Glomerular visceral epithelial cell (primary cell): ENCODE results near the gene ZC3H7A.

Experiments
- DNase-seq: peaks from one replicate; pipeline ENCODE4 v3.0.0-alpha.2; 2016; ENCODE audit errors: extremely low spot score

ZC3H7A gene

DNA sequence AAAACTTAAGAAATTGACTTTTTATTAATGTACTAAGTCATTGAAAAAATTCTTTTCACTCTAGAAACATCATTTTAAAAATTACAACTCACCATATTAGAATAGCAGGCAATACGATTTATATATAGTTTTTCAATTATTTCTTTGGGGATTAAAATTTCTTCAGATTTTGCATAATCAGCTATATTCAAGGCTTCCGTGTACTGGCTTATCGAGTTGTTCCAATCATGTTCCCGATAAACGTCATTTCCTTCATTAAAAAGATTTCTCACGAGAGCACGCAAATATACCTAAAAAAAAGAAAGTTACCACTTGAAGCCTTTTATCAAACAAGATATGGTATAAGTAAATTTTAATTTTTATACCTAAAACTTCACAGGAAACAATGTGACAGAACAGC, 18.0 kb downstream of the ZC3H7A start:
- DNase-seq, result no peak

DNA sequence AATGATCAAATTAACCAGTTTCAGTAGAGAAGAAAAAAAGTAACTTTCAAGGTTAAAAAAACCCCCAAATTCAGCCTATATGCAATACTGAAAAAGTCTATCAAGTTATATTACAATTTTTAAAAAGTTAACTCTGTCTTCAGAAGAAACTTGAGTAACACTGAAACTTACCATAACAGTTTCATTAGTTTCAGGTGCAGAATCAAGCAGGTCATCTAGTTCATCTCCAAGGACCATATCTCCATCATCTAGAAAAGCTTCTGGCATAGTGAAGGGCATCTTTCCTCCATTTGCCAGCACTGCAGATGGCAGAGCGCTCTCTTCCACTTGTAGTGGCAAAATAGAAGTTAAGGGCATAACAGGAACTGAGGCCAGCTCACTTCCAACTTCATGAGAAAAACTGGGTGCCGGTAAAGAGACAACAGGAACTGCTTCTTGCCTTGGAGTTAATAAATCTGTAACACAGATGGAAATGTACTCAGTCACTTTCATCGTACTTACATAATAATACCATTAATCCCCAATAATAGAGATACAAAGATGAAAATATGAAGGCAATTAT, 22.9 kb downstream of the ZC3H7A start:
- no peak for DNase-seq

DNA sequence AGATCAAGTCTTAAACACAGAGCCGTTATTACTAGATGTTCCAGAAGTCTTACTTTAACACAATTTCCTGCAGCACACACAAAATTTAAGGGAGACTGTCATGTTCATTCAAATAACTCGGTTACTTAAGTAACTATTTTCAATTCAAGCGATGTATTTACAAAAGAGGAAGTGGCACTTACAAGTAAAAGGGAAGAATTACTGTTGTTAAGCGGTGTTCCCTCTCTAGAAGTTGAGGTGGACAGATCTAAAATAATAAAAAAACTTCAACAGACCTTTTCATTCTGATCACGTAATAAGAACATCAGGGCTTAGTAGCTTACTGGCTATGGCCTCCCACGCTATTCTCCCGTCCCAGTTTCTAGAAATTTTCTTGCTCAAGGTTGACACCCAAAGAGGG, 28.2 kb downstream of the ZC3H7A start:
- DNase-seq, result no peak

DNA sequence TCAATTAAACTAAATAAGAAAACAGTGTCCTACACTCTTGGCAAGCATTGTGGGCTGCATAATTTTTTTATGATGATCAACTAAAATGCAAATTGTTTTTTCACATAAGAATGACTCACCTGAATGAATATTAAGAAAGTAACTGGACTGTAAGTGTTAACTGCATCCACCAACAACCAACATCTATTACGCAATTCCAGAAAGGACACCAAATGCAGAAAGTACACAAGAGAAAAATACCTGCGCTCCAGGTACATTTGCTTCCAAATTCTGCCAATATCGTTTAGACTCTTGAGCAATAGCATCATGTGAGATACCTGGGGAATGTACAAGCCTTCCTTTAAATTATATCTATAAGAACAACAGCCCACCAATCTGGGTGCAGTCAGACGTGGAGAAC, 34.6 kb downstream of the ZC3H7A start:
- no peak for DNase-seq

DNA sequence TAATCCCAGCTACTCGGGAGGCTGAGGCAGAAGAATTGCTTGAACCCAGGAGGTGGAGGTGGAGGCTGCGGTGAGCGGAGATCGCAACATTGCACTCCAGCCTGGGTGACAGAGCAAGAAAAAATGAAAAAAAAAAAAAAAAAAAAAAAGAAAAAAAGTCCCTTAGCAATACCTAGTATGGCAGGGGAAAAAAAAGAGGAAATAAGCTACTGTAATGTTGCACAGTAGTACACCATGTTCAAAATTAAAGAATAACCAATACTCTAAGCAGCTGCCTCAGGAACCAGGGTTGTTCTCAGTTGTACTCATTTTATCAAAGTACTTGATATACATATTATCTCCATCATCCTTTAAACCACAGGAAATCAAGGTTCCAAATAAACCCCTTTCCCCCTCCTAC, 37.1 kb downstream of the ZC3H7A start:
- DNase-seq, result no peak

DNA sequence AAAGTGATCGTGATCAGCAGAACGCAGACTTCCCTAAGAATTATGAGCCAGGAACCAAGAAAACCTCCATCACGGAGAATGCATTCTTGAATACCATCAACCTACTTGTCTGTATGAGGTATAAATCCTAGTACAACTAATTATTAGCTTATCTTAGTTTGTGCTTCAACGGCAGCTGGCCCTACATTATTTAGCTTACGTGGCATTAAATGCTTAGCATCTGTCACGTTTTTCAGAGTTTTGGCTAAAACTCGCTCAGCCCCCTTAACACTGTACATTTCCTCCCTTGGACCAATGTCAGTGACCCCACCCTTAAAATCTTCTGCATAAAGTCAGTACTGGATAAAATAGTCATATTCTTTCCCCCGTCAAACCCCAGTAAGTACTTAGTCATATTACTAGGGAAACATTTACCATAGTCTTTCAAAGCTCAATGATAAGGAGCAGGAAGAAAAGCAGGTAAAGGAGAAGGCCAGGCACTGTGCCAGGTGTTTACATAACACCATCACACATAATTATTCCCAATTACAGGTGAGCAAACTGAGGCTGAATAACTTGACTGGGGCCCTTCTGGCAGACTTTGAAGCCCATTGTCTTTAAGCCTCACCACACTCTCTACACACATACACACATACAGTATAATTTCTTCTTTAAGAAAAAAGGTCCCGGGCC, 37.8 kb downstream of the ZC3H7A start:
- DNase-seq, result no peak

DNA sequence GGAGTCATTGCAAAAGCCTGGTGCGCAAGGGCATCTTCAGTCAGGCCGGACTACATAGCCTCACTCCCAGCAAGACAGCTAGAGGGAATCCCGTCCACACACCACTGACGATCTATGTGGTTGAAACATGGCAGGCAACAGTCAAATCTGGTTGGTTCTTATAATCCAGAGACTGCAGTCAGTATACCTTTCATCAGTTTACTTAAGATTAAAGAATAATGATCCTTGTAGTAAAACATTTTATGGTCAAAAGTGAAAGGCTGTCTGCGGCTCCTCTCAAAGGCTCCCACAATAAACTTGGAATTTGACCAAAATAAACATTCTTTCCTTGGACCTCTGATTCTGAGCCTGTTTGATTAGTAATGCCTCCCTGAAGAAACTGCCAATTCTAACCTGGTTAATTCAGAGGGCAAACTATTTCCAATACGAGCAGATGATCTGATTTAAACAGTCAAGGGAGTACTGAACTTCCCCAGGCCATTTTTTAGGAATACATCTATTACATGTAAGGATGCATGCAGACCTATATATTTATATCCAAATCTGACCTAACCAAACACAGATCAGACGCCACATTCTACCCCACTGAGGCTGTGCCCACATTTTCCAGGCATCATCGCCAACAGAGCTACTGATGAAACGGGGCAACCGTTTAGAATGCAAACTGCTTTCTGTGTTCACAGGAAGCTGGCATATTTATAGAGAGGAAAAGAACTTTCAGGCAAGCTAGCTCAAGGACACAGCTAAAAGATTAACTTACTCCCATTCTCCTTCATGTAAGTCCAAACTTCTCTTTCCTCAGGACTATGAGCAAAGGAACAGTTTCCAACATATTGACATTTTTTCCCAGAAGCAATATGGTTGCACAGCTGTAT, 39.1 kb downstream of the ZC3H7A start:
- peak; percentile 89 for DNase-seq

DNA sequence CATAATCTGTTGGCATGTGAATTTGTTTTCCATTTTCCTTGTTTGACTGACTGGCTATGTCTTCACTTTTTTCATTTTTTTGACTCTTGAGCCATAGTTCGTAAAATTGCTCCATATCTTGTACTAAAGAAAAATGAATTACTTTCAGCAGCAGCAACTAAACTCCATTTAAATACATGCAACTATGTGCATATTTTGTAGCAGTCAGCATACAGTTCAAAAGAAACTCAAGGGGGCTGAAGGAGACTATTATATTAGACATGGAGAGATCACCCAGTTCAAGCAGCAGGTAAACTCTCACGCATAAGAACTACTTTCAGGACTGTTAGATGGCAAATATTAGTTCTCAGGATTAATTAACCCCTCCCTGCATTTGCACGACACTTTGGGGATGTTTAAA, 40.8 kb downstream of the ZC3H7A start:
- DNase-seq, result no peak

DNA sequence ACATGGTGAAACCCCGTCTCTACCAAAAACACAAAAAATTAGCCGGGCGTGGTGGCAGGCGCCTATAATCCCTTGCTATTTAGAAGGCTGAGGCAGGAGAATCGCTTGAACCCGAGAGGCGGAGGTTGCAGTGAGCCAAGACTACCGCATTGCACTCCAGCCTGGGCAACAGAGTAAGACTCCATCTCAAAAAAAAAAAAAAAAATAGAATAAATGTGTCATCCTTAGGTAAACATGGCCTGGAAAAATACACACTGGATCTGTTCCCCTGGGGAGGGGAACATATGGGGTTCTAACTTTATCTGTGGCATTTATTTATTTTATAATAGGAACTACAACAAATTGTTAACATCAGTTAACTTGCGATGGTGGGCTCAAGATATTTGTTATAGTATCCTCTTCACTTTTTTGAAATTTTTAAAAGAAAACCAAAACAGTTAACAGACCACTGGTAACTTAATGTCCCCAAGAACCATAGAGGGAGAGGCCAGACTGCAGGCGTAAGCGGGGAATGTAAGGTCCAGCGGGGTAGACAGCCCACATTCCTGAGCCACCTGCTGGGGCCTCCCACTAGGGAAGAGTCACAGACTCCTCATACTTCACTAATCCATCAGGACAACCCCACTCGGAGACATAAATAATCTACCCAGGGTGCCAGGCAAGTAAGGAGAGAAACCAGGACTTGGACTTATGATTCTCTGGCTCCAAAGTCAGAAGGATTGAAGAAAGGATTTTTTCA, 41.9 kb downstream of the ZC3H7A start:
- DNase-seq, result peak; percentile 58

DNA sequence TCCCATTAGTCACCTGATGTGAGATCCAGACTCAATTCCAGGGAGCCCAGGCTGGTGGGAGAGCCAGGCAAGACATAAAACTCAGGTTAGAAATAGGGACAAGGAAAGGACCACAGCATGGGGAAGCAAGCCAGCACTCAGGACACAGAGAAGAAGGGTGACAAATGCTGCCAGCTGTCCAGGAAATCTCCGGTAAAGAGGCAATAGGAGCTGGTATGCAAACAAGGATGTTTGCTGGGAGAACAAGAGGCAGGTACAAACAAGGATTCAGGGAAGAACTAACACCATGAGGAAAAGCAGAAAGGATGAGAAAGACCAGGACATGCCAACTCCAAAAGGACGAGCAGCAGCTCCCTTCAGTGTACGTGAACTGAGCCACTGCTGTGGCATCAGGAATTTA, 44.2 kb downstream of the ZC3H7A start:
- no peak for DNase-seq

DNA sequence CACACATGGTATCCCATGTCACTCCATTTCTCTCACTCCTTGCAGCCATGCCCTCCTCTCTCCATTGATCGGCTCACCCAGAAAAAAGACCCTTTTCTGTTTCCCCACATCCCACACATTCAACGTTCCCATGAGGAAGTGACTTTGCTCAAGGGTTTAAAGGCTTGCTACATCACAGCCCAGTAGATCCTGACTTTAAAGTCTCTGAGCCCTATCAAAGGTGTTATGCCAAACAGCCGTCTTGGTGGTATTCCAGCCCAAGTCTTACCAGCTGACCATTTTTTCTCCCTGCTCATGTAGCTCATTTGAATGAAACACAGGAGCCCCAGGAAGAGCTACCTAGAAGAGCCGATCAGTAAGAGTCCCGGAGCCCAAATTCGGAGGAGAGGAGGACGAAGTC, 47.0 kb downstream of the ZC3H7A start:
- no peak for DNase-seq

DNA sequence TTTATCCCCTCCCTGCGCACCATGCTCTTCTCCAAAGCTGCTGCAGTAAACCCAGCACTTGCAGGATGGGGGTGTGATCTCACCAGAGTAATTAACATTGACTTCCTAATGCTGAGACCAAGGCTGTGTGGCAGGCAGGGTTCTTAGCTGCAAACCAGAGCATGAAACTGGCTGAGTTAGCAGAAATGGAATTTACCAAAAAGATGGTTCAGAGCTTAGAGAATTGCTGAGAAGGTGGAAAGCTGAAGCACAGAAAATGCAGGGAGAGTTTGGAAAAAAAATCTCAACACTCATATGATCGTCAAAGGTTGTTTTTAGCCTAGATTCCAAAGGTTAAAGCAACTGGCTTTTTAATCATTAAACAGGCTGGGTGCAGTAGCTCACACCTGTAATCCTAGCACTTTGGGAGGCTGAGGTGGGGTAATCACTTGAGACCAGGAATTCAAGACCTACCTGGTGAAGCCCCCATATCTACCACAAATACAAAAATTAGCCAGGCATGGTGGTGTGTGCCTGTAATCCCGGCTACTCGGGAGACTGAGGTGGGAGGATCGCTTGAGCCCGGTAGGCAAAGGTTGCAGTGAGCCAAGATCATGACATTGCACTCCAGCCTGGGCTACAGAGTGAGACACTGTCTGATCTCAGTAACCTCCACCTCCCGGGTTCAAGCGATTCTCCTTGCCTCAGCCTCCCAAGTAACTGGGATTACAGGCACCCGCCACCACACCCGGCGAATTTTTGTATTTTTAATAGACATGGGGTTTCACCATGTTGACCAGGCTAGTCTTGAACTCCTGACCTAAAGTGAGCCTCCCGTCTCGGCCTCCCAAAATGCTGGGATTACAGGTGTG, 48.4 kb downstream of the ZC3H7A start:
- no peak for DNase-seq

DNA sequence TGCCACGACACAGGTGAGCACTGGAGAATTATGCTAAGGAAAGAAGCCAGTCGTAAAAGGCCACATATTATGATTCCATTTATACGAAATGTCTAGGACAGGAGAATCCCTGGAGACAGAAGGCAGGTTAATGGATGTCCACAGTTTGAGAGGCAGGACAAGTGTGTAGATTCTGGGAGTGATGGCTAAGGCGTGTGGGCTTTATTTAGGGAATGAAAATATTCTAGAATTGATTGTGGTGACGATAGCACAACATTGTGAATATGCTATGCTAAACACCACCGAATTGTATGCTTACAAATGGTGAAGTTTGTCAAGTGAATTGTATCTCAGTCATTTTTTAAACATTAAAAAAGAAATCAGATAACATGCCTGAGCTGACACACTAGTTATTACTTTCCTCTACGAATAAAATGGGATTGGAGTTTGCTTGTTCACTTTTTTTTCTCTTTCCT, 49.1 kb downstream of the ZC3H7A start:
- no peak for DNase-seq

DNA sequence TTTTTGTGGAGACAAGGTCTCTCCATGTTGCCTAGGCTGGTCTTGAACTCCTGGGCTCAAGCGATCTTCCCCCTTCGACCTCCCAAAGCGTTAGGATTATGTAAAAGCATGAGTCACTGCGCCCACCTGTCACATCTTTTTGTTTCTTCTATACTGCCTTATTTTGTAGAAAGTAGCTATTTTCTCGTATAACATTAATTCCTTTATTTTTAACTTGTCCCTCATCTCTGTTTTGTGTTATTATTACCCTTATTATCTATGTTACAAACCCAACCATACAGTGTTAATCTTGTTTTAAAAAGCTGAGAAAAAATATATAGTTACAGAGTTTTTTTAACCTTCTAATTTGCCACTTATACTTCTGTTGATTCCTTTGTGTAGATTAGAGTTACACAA, 53.0 kb downstream of the ZC3H7A start:
- no peak for DNase-seq

DNA sequence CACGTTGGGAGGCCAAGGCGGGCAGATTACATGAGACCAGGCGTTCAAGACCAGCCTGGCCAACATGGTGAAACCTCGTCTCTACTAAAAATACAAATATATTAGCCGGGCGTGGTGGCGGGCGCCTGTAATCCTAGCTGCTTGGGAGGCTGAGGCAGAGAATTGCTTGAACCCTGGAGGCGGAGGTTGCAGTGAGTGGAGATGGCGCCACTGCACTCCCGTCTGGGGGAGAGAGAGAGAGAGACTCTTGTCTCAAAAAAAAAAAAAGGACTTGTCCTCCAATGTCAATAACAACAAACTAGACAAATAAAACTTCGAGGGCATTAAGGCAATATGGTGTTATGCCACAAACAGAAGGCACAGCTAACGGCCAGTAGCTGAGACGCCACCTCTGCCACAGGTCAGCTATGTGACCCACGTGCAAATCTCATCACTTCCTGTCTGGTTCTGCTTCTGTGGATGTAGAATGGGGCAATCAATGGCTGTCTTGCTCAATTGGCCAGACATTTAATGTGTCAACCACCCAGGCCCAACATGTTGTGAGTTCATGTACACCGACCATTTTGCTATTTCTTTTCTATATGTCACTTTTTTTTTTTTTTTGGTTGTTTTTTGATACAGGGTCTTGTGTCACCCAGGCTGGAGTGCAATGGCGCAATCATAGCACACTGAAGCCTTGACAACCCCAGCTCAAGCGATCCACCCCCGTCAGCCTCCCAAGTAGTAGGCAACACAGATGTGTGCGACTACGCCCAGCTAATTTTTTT, 53.6 kb downstream of the ZC3H7A start:
- peak; percentile 22 for DNase-seq

DNA sequence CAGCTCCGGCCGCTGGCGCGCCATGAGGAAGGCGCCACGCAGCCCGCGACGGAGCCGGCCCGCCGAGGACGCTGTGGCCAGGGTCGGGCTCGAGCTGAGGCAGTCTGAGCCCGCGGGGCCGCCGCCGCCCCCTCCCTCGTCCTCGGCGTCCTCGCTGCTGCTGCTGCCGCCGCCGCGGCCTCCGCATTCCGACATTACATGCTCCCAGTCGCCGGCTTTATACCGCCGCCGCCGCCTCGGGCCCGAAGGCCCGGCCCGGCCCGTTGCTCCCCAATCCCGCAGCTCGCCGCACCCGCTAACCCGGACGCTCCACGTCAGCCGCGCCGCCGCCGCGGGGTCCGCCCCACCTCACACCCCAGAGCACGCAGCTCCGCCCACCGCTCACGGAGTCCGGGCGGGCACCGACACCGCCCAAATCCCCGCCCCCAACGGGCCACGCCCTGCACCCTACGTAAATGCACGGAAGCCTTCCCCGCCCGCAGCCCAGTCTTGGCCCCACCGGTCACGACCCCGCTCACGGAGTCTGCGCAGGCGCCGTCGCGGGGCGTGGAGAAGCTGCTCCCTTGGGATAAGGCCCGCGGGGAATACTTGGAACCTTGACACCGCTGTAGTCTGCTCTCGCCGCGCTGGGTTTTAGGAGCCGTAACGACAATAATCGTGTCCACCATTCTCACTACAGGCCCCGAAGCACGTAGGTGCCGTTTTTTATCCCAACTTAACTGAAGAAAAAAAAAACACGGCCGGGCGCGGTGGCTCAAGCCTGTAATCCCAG, 54.3 kb downstream of the ZC3H7A start, which contains the start of gene TXNDC11:
Gene TXNDC11, minus strand, starts transcription at position 322 of the 772 bp plus-strand sequence. Its CDS starts 127 bp downstream, at position 195.
- DNase-seq, result peak; percentile 97

DNA sequence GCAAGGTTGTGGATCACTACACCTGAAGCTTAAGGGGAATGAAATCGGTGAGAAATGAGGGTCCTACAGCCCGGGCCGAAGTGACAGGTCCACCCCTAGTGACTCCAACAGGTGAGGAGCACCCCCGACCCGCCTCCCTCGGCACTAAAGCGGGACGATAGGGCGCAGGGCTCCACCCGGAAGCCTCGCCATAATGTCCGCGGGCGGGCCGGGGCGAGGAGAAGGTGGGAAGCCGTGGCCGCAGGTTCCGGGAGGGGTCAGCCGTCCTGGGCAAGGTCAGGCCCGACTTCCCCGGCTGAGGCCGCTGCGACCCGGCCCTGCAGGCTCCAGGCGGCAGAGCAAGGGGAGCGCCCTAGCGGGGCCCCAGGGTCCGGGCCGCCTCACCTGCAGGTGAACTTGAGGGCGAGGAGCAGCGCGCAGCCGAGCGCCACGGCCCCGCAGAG, 54.9 kb downstream of the ZC3H7A start:
- peak; percentile 34 for DNase-seq

DNA sequence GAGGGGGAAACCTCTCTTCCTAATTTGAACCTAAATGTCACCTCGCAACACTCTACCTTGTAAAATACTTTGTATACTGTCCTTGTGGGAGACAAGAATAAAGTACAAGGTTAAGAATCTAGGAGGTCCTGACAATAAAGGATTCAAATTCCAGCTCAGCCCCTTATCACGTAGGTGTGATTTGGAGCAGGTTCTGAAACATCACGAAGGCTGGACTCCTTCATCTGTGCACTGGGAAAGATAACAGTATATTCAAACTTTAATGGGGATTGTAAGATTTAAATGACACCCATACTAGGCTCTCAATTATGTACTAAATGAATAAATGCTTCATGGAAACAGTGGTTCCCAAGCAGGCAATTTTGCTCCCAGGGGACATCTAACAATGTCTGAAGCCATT, 56.5 kb downstream of the ZC3H7A start:
- DNase-seq, result no peak

DNA sequence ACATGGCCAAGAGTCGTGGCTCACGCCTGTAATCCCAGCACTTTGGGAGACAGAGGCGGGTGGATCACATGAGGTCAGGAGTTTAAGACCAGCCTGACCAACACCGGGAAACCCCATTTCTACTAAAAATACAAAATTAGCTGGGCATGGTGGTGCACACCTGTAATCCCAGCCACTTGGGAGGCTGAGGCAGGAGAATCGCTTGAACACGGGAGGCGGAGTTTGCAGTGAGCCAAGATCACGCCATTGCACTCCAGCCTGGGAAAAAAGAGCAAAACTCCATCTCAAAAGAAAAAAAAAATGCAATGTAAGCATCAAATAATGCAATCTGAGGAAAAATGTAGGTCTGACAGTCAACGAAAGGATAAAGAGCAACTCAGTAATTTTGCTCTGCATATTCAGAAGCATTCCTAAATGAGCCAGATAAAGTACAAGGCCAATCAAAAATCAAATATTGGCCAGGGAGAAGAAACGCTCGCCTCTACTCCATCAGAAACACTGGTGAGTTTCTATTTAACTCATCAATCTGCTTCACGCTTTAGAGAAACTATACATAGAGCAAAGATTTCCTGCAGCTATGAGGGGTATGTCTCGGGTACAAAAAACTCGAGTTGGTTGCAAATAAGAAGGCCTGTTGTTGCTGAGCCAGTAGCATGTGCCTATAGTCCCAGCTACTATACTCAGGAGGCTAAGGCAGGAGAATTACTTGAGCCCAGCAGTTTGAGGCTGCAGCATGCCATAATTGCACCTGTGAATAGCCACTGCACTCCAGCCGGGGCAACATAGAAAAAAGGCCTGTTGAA, 58.1 kb downstream of the ZC3H7A start:
- DNase-seq, result no peak
